ENCODE data around the gene SELENOI.

The SELENOI gene

DNA sequence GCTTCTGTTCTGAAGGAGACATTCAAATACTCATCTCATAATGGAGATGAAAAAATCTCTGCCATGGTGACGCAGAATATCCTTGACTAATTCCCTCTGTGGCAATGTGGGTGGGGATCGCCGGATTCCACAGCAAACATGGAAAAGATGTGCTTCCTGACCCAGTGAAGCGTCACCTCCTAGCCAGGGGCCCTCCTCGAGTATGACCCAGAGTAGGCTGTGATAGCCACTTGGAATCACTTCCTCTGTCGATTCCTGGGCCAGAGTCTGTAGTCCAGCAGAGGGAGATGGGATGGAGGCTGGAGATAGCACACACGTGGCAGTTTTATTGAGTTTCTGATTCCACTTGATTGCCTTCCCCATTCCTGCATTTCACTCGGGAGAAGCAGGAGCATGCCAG lies 92.6 kb downstream of the SELENOI start:
- TF ChIP-seq, protein P1, sequence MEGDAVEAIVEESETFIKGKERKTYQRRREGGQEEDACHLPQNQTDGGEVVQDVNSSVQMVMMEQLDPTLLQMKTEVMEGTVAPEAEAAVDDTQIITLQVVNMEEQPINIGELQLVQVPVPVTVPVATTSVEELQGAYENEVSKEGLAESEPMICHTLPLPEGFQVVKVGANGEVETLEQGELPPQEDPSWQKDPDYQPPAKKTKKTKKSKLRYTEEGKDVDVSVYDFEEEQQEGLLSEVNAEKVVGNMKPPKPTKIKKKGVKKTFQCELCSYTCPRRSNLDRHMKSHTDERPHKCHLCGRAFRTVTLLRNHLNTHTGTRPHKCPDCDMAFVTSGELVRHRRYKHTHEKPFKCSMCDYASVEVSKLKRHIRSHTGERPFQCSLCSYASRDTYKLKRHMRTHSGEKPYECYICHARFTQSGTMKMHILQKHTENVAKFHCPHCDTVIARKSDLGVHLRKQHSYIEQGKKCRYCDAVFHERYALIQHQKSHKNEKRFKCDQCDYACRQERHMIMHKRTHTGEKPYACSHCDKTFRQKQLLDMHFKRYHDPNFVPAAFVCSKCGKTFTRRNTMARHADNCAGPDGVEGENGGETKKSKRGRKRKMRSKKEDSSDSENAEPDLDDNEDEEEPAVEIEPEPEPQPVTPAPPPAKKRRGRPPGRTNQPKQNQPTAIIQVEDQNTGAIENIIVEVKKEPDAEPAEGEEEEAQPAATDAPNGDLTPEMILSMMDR (IDR thresholded peaks at IDR 0.05; ENCODE audit: insufficient read depth, low read depth, low read length, missing control alignments): peak; percentile 1
- no peak overlapping the region for H3K4me3 ChIP-seq (ENCODE audit: low read length)
- peak; percentile 42 for DNase-seq (ENCODE audit: low read depth)

DNA sequence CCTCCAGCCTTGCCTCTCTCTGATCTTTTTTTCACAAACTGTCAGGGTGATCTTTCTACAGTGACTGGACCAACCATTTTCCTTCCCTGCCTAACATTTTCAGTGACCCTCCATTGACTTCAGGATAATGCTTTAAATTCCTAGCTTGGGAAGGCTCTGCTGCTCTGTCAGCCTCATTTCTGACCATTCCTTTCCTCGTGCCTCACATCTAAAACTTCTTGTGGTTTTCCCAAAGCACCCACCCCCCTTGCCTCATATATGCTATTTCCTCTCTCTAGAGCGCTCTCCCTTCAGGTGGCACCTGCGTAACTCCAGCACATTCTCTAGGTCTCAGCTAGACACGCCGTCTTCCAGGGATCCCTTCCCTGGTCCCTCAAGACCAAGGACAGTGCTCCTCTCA lies 93.0 kb downstream of the SELENOI start:
- H3K4me3 ChIP-seq (ENCODE audit: low read length): no peak overlapping the region
- TF ChIP-seq, protein P1 (IDR thresholded peaks at IDR 0.05; ENCODE audit: insufficient read depth, low read depth, low read length, missing control alignments): no peak
- no peak for DNase-seq (ENCODE audit: low read depth)

DNA sequence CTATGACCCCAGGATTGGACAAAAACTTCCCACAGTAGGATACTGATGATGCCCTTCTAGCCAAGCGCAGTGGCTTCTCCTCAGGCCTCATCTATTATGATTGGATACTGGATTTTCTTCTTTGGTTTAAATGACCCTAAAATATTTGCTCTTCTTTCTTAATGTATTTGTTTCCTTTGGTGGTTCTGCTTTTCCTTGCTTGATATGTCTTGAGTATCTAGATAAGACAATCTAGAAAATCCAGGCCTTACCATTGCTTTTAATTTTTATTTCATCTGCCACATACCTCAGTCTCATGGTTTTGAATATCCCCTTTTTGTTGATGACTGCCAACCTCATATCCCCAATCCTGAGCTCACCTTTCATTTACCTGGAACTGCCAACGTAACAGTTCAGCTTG lies 96.4 kb downstream of the SELENOI start:
- DNase-seq (ENCODE audit: low read depth): no peak
- TF ChIP-seq, protein P1 (IDR thresholded peaks at IDR 0.05; ENCODE audit: insufficient read depth, low read depth, low read length, missing control alignments): no peak
- no peak overlapping the region for H3K4me3 ChIP-seq (ENCODE audit: low read length)

DNA sequence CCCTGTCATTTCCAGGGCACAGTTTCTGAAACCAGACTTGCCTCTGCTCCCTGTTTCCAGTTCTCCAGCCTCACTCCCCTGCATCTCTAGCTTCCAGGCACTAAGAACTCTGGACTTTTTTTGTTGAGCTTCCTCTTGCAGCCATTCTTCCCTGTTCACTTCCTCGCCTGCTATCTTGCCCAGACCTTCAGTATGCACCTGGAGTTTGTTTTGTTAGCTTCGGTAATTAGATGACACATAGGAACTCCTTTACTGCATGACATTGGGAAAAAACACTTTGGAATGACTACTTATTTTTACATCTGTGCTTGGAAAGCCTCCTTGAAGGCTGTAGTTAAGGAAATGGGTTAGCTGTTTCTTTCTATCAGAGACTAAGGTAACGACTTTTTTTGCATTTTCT lies 96.8 kb downstream of the SELENOI start:
- H3K4me3 ChIP-seq (ENCODE audit: low read length): no peak overlapping the region
- DNase-seq (ENCODE audit: low read depth): no peak
- TF ChIP-seq, protein P1 (IDR thresholded peaks at IDR 0.05; ENCODE audit: insufficient read depth, low read depth, low read length, missing control alignments): no peak

DNA sequence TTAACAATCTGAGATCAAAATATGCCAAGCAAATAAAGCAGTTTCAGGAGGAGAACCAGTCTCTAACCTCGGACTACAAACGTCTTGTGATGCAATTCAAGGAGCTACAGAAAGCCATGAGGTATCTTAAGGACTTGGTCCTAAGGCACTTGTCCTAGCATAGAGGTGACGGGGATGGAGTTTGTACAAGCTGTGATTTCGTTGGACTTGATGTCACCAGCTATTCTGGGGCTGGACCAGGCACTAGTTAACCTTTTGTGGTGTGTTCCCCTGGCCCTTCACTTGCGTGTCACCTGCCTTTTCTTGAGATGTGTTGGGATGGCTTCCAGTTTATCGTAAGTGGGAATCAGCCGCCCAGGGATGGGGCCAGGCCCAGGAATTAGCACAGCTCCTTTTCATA lies 98.3 kb downstream of the SELENOI start:
- no peak overlapping the region for H3K4me3 ChIP-seq (ENCODE audit: low read length)
- TF ChIP-seq, protein P1 (IDR thresholded peaks at IDR 0.05; ENCODE audit: insufficient read depth, low read depth, low read length, missing control alignments): no peak
- DNase-seq (ENCODE audit: low read depth): no peak

All from epithelial cell of esophagus (primary cell).